IMR-90 (cell line): Measurements from ENCODE around the gene FGD5. TPM values are rescaled to one million over a fixed set of nuclear protein-coding genes. Genes with fewer than 3 reads are reported as not detected.

ENCODE experiments used
- ATAC-seq: fragments of 200-7000 bp; cut with Tn5 transposase; 2 replicates; pipeline ENCODE4 v1.9.1; 2020; ENCODE audit warnings: low read depth, mild to moderate bottlenecking, moderate library complexity
- BruUV-seq: library from RNA; stranded (reverse); fragments of 400-500 nt; replicated peaks from 2 replicates; lab custom pipeline; 2021; lab: Mats Ljungman, UMichigan
- CTCF ChIA-PET: fragments of 300-600 bp; formaldehyde crosslinking; extraction: SDS; loops from one replicate; lab custom pipeline; 2021; ENCODE audit warnings: antibody characterized with exemption; lab: Yijun Ruan, JAX
- POLR2A ChIA-PET: fragments of 300-600 bp; sonication (Branson Sonifier 250); formaldehyde crosslinking; loops from one replicate; lab custom pipeline; 2022; ENCODE audit warnings: antibody characterized with exemption; ENCODE audit not compliant: unreplicated experiment; lab: Charles Lee
- DNase-seq: peaks from one replicate; pipeline ENCODE4 v3.0.0; 2013
- H2AFZ ChIP-seq: replicated peaks from 2 replicates; pipeline ENCODE3; 2013; ENCODE audit warnings: low read length, mild to moderate bottlenecking; ENCODE audit not compliant: poor library complexity
- H2AK5ac ChIP-seq: 2 replicates; pipeline ENCODE4 v1.6.1; 2013; ENCODE audit warnings: low read depth, low read length, inconsistent platforms
- H2AK9ac ChIP-seq: replicated peaks from 2 replicates; pipeline ENCODE3; 2013; ENCODE audit warnings: mild to moderate bottlenecking, low read depth, low read length, moderate library complexity; ENCODE audit not compliant: poor library complexity
- H2BK120ac ChIP-seq: 2 replicates; pipeline ENCODE4 v1.6.1; 2013; ENCODE audit warnings: low read depth, low read length, inconsistent platforms
- H2BK15ac ChIP-seq: 3 replicates; pipeline ENCODE4 v1.6.1; 2013; ENCODE audit warnings: low read depth, low read length, inconsistent platforms
- H2BK20ac ChIP-seq: 2 replicates; pipeline ENCODE4 v1.6.1; 2013; ENCODE audit warnings: low read depth, mild to moderate bottlenecking, inconsistent platforms, low read length, moderate library complexity
- H2BK5ac ChIP-seq: 2 replicates; pipeline ENCODE4 v1.6.1; 2013; ENCODE audit warnings: mild to moderate bottlenecking, low read depth, low read length, inconsistent platforms; ENCODE audit not compliant: poor library complexity, severe bottlenecking
- H3K14ac ChIP-seq: replicated peaks from 2 replicates; pipeline ENCODE4 v1.6.1; 2013; ENCODE audit warnings: low read depth, low read length, inconsistent platforms
- H3K18ac ChIP-seq: 2 replicates; pipeline ENCODE4 v1.6.1; 2013; ENCODE audit warnings: low read depth, low read length, control low read depth
- H3K23ac ChIP-seq: 2 replicates; pipeline ENCODE4 v1.6.1; 2013; ENCODE audit warnings: low read depth, low read length, inconsistent platforms
- H3K27ac ChIP-seq: 2 replicates; pipeline ENCODE4 v1.5.1; 2013; ENCODE audit warnings: mild to moderate bottlenecking, control low read depth, low read length; ENCODE audit not compliant: insufficient read depth
- H3K27me3 ChIP-seq: 2 replicates; pipeline ENCODE4 v1.6.1; 2013; ENCODE audit warnings: low read length; ENCODE audit not compliant: control insufficient read depth, insufficient read depth
- H3K36me3 ChIP-seq: 2 replicates; pipeline ENCODE4 v1.6.1; 2013; ENCODE audit warnings: low read length, mixed read lengths; ENCODE audit not compliant: control insufficient read depth, insufficient read depth
- H3K4ac ChIP-seq: 2 replicates; pipeline ENCODE4 v1.6.1; 2013; ENCODE audit warnings: low read depth, low read length, inconsistent platforms
- H3K4me1 ChIP-seq: 2 replicates; pipeline ENCODE4 v1.6.1; 2013; ENCODE audit warnings: low read length, mixed read lengths; ENCODE audit not compliant: control insufficient read depth, insufficient read depth
- H3K4me2 ChIP-seq: 2 replicates; pipeline ENCODE4 v1.6.1; 2013; ENCODE audit warnings: low read depth, mild to moderate bottlenecking, control low read depth, low read length, moderate library complexity
- H3K4me3 ChIP-seq: 2 replicates; pipeline ENCODE4 v1.5.1; 2013; ENCODE audit warnings: low read depth, mild to moderate bottlenecking, control low read depth, low read length, moderate library complexity; ENCODE audit not compliant: insufficient read depth
- H3K56ac ChIP-seq: 2 replicates; pipeline ENCODE4 v1.6.1; 2013; ENCODE audit warnings: low read length, inconsistent platforms; ENCODE audit not compliant: insufficient read depth; ENCODE audit errors: extremely low read depth
- H3K79me1 ChIP-seq, 2 experiments: 2 replicates each; pipeline ENCODE4 v1.6.1; 2013; ENCODE audit warnings: low read length in 2 of 2, inconsistent platforms in 1 of 2, low read depth in 1 of 2
- H3K9ac ChIP-seq: 2 replicates; pipeline ENCODE4 v1.6.1; 2013; ENCODE audit warnings: low read depth, low read length, control low read depth
- H3K9me1 ChIP-seq: 2 replicates; pipeline ENCODE4 v1.6.1; 2013; ENCODE audit warnings: low read length, inconsistent platforms; ENCODE audit not compliant: insufficient read depth
- H3K9me3 ChIP-seq: 2 replicates; pipeline ENCODE4 v1.6.1; 2013; ENCODE audit warnings: low read length; ENCODE audit not compliant: control insufficient read depth, insufficient read depth
- H4K20me1 ChIP-seq: 2 replicates; pipeline ENCODE4 v1.6.1; 2013; ENCODE audit warnings: low read length, inconsistent platforms; ENCODE audit not compliant: insufficient read depth
- H4K5ac ChIP-seq: 2 replicates; pipeline ENCODE4 v1.6.1; 2013; ENCODE audit warnings: mild to moderate bottlenecking, low read depth, low read length, control low read depth
- H4K8ac ChIP-seq, 2 experiments: 2 replicates each; pipeline ENCODE4 v1.6.1; 2013; ENCODE audit warnings: low read depth in 2 of 2, low read length in 2 of 2, control low read depth in 1 of 2, inconsistent platforms in 1 of 2
- H4K91ac ChIP-seq: 2 replicates; pipeline ENCODE4 v1.6.1; 2013; ENCODE audit warnings: low read depth, low read length, inconsistent platforms; ENCODE audit not compliant: insufficient read depth
- BHLHE40 ChIP-seq: fragments of 150-350 bp; IDR thresholded peaks from 2 replicates; pipeline ENCODE4 v1.6.1; 2016; ENCODE audit warnings: mild to moderate bottlenecking, low read depth, low read length
- CEBPB ChIP-seq: IDR thresholded peaks from 2 replicates; pipeline ENCODE4 v1.6.1; 2012; ENCODE audit warnings: low read depth, low read length, improper control_type of control experiment
- CHD1 ChIP-seq: IDR thresholded peaks from 2 replicates; pipeline ENCODE4 v1.6.1; 2012; ENCODE audit warnings: low read depth, low read length, improper control_type of control experiment
- MAFK ChIP-seq: IDR thresholded peaks from 2 replicates; pipeline ENCODE4 v1.6.1; 2012; ENCODE audit warnings: low read depth, low read length, improper control_type of control experiment
- MAZ ChIP-seq: IDR thresholded peaks from 2 replicates; pipeline ENCODE4 v1.6.1; 2012; ENCODE audit warnings: low read depth, mild to moderate bottlenecking, low read length, improper control_type of control experiment, moderate library complexity, borderline replicate concordance
- NFE2L2 ChIP-seq: fragments of 150-350 bp; IDR thresholded peaks from 2 replicates; pipeline ENCODE4 v1.6.1; 2016; ENCODE audit warnings: low read depth, mild to moderate bottlenecking, low read length
- RAD21 ChIP-seq: IDR thresholded peaks from 2 replicates; pipeline ENCODE4 v1.6.1; 2012; ENCODE audit warnings: low read length, improper control_type of control experiment
- RCOR1 ChIP-seq: IDR thresholded peaks from 2 replicates; pipeline ENCODE4 v1.6.1; 2012; ENCODE audit warnings: mild to moderate bottlenecking, low read length, improper control_type of control experiment; ENCODE audit not compliant: insufficient replicate concordance
- RFX5 ChIP-seq: IDR thresholded peaks from 2 replicates; pipeline ENCODE4 v1.8.0; 2012; ENCODE audit warnings: low read depth, mild to moderate bottlenecking, low read length, moderate library complexity
- SMC3 ChIP-seq: fragments of 150-350 bp; IDR thresholded peaks from 2 replicates; pipeline ENCODE4 v1.6.1; 2016; ENCODE audit warnings: low read depth, mild to moderate bottlenecking, antibody characterized with exemption, low read length, moderate library complexity
- WGBS, 2 experiments: methylation state at CpG; one replicate each; pipeline versions ENCODE4 v1.1.5 to v1.1.7; 2013; ENCODE audit warnings: missing lambda C conversion rate in 2 of 2; ENCODE audit not compliant: insufficient read length in 1 of 2; ENCODE audit errors: extremely low coverage in 2 of 2; 5-methylcytosine and 5-hydroxymethylcytosine counted together
- dilution Hi-C: fragments of 300-500 bp; cut with HindIII; formaldehyde crosslinking; loops from one replicate; pipeline ENCODE4 v1.14.3; 2018; ENCODE audit warnings: low sequenced_read_pairs; ENCODE audit not compliant: unreplicated experiment
- in situ Hi-C: fragments of 300-500 bp; cut with MboI; formaldehyde crosslinking; loops from 3 replicates; pipeline ENCODE4 v1.14.3; 2019; ENCODE audit warnings: low sequenced_read_pairs, inconsistent platforms, mixed read lengths
- intact Hi-C: fragments of 100-400 bp; cut with micrococcal nuclease; formaldehyde crosslinking; loops from 2 replicates; pipeline ENCODE4 v1.10.0; 2022
- polyA plus RNA-seq, 3 experiments: library from polyadenylated mRNA; depleted of rRNA; stranded (reverse); fragments of >200 nt; gene quantifications; 2 replicates each; pipeline ENCODE4 v1.2.3, GENCODE V29; 2012; ENCODE audit warnings: low replicate concordance in 1 of 3
- total RNA-seq: library from RNA; depleted of rRNA; stranded (reverse); fragments of >200 nt; gene quantifications from 2 replicates; pipeline ENCODE4 v1.2.3, GENCODE V29; 2012
- TF ChIP-seq, protein P1 (sequence below): fragments of 150-350 bp; IDR thresholded peaks from 2 replicates; pipeline ENCODE4 v1.6.1; 2017; ENCODE audit warnings: mild to moderate bottlenecking, antibody characterized with exemption, low read length, low read depth
- TF ChIP-seq, protein P2 (sequence below): fragments of 150-350 bp; IDR thresholded peaks from 2 replicates; pipeline ENCODE4 v1.6.1; 2016; ENCODE audit warnings: low read depth, mild to moderate bottlenecking, low read length, moderate library complexity, borderline replicate concordance

The FGD5 gene
- total and polyA plus RNA-seq, 2 of the 4 experiments (the other 2 are of a cell fraction), result not detected

DNA sequence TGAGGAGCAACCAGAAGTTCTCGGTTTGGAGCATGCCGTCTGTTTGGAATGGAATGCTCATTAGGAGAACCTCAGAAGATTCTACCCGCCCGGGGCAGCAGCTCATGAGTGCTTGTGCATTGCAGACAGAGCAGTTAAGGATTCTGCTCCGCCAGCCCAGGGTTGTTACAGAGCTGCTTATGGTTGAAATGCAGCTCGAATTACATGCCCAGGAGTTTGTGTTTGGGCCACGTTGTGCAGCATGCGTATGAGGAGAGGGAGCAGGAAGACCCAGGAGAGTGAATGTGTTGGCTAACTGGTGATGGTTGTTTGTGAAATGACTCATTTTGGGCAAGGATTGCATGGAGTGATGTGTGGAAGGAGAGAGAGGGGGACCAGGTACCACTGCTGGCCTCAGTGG is 9.0 kb downstream of the FGD5 start:
- no peak for DNase-seq
- H3K4me2 ChIP-seq, result no peak overlapping the region
- in situ Hi-C loops, result no loop called here

More for the DNA sequence above, 9.0 kb downstream of the FGD5 start:
- H4K8ac ChIP-seq, result no peak overlapping the region
- no peak overlapping the region for H2BK120ac ChIP-seq
- H3K18ac ChIP-seq, result no peak overlapping the region
- WGBS, 2 experiments, result 61% methylated on average over 7 of the region's 8 CpGs; no CpG with 5 or more reads in 1 of the 2 experiments
- no peak overlapping the region for H3K4me3 ChIP-seq
- no peak for ATAC-seq
- ChIA-PET CTCF (no interaction called here), POLR2A (no interaction called here)
- no peak overlapping the region for H3K56ac ChIP-seq
- H2AK5ac ChIP-seq, result no peak overlapping the region
- H2BK5ac ChIP-seq, result no peak overlapping the region
- dilution Hi-C loops, result no loop called here
- no TSS peak for BruUV-seq
- no peak overlapping the region for H2BK15ac ChIP-seq
- no peak overlapping the region for H3K23ac ChIP-seq
- H3K9ac ChIP-seq, result no peak overlapping the region
- intact Hi-C loops, result no loop called here
- no peak overlapping the region for H4K91ac ChIP-seq
- no peak overlapping the region for H3K27ac ChIP-seq
- H3K9me1 ChIP-seq, result no peaks in the 10 kb centered on the region
- H3K14ac ChIP-seq, result no peak overlapping the region
- no peaks in the 10 kb centered on the region for H3K36me3 ChIP-seq
- H3K4ac ChIP-seq, result no peak overlapping the region
- H3K79me1 ChIP-seq, result no peaks in the 10 kb centered on the region
- H4K20me1 ChIP-seq, result no peaks in the 10 kb centered on the region
- no peaks in the 10 kb centered on the region for H3K4me1 ChIP-seq
- H2AFZ ChIP-seq, result no peak overlapping the region
- no peaks in the 10 kb centered on the region for H3K9me3 ChIP-seq
- no peak overlapping the region for H2AK9ac ChIP-seq
- peaks cover 16% of the 10 kb centered on the region for H3K27me3 ChIP-seq
- no peak overlapping the region for H4K5ac ChIP-seq
- TF ChIP-seq, protein P1, sequence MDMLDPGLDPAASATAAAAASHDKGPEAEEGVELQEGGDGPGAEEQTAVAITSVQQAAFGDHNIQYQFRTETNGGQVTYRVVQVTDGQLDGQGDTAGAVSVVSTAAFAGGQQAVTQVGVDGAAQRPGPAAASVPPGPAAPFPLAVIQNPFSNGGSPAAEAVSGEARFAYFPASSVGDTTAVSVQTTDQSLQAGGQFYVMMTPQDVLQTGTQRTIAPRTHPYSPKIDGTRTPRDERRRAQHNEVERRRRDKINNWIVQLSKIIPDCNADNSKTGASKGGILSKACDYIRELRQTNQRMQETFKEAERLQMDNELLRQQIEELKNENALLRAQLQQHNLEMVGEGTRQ, result no peak
- TF ChIP-seq, protein P2, sequence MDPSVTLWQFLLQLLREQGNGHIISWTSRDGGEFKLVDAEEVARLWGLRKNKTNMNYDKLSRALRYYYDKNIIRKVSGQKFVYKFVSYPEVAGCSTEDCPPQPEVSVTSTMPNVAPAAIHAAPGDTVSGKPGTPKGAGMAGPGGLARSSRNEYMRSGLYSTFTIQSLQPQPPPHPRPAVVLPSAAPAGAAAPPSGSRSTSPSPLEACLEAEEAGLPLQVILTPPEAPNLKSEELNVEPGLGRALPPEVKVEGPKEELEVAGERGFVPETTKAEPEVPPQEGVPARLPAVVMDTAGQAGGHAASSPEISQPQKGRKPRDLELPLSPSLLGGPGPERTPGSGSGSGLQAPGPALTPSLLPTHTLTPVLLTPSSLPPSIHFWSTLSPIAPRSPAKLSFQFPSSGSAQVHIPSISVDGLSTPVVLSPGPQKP, result no peak
- TF ChIP-seq SMC3 (no peak), RFX5 (no peak), RCOR1 (no peak), CHD1 (no peak), RAD21 (no peak), CEBPB (no peak), MAZ (no peak), BHLHE40 (no peak), NFE2L2 (no peak), MAFK (no peak)
- H2BK20ac ChIP-seq, result no peak overlapping the region
